Dermis microvascular lymphatic vessel endothelial cell (primary cell): ENCODE data around the gene CBX2. TPM values are rescaled to one million over a fixed set of nuclear protein-coding genes. Genes with fewer than 3 reads are reported as not detected.
"Not testable (repeated sequence)": the region's sequence is repeated elsewhere in the genome, so short reads cannot be mapped to it uniquely, and the experiment has no call there.

Experiments
- DNase-seq, 2 donors: peaks; one replicate each; pipeline versions ENCODE4 v3.0.0 to v3.0.0-alpha.2; 2010; ENCODE audit warnings: low read depth in 2 of 2
- total RNA-seq: library from RNA; depleted of rRNA; stranded (reverse); fragments of >200 nt; gene quantifications from 2 replicates; pipeline ENCODE4 v1.2.1, GENCODE V29; 2014

CBX2 gene
- total RNA-seq, 1 donor from 2014 or later = 5.3 TPM

GRCh38 chr17:79769570-79770506 lies 8.1 kb upstream of the CBX2 start:
- DNase-seq = no peak

DNA sequence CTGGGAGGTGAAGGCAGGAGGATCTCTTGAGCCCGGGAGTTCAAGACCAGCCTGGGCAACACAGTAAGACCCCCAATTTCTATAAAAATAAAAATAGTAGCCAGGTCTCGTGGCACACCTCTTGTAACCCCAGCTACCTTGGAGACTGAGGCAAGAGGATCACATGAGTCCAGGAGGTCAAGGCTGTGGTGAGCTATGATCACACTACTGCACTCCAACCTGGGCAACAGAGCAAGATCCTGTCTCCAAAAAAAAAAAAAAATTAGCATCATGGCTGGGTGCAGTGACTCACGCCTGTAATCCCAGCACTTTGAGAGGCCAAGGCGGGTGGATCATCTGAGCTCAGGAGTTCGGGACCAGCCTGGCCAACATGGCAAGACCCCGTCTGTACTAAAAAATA lies 6.7 kb upstream of the CBX2 start:
- no peak for DNase-seq

DNA sequence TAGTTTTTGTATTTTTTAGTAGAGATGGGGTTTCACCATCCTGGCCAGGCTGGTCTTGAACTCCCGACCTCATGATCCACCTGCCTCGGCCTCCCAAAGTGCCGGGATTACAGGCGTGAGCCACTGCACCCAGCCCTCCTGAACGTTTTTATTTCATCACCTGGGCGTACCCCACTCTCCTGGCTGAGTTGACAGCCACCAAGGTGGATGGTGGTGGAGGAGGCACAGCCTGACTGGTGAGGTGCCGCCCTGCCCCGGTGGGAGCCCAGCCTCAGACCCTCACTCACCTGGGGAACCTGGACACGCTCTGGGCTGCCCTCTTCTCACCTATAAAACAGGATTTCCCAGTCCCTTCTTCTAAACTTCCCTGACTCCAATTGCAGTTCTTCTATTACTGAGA lies 5.2 kb upstream of the CBX2 start:
- not testable (repeated sequence) for DNase-seq

DNA sequence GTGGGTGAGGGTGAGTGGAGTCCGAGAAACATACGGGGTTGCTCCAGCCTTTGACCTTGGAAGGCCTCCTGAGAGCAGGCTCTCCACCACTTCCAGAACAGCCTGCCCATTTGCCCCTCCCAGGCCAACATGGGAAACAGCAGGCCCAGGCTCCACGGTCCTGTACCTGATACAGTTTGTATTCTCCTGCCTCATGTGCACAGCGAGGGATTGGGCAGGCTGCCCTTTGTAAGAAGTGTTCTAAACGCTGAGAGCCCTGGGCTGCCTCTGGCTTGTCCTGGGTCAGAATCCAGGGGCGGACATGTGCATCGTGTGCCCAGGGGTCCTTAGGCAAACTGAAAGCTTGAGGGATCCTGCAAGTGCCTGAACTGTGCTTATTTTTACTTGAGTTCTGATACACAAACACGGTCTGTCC lies 3.4 kb upstream of the CBX2 start:
- no peak for DNase-seq

DNA sequence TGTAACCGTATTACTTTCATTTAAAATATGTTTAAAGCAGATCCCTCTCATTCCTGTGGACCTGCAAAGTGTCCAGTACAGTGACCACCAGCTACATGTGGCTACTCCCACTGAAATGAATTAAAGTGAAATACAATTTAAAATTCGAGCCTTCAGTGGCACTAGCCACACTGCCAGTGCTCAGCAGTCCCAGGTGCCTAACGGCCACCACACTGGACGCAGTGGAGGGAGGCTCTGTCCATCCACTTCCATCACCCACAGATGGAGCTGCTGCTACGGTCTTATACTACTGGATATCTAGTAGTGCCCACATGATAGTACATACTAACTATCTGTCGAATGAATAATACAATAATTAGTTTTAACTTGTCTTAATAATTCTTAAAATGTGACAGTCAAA lies 2.3 kb upstream of the CBX2 start:
- no peak for DNase-seq

DNA sequence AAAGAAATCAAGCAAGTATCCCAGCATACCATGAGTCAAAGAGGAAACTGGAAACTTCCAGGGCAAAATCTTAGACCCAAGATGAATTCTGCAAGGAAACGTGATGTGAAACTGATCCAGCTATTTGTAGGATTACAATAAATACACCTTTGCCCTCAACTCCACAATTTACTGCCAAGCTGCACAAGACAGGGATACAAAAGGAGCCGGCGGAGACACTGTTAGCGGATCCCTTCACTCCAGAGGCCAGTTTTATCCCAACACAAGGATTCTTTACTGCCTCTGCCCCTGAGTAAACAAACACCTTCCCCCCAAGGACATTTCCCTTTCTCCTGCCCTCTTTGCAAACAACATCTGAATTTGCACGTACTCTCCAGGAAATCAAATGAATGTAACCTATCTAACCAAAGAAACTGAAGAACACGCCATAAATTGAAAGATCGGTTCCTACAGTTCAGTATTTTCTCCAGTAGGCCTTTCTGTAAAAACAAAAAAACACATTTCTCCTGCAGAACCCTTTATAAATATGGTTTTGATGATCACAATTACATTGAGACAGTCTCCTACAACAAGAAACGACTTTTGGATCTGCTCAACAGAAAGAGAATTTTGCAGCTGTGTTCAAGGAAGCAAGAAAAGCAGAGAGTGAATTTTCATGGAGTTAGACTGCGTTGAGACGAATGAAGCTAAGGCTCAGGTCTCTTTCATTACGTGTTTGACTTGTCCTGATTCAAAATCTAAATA lies 1.4 kb upstream of the CBX2 start:
- DNase-seq = peak in 1 of 2 donors; percentile 33

GRCh38 chr17:79777120-79777893 lies 641 bp upstream of the CBX2 start:
- peak in 1 of 2 donors; percentile 54 for DNase-seq

DNA sequence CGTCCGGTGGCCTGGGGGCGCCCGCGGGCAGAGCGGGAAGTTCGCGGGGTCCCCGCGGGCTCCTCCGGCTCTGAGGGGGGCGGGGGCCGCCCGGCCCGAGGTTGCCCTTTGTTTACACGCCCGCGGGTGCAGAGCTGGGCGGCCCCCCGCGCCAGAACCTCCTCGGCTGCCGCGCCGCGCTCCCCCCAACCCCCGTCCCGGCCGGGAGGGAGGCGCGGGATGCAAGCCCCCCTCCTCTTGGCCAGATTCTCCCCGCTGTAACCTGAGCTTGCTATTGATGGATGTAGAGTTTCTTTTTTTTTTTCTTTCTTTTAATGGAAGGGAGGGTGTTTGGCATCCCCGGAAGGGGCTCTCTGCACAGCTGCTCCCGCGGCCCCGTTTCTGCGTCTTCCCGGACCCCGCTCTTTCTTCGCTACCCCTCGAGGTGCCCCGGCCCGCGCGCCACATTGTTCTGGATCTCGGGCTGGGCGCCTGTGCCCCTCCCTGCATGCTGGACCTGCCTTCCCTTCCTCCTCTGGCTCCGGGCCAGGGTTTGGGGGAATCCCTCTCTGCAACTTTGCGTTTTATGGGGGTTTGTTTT lies 646 bp downstream of the CBX2 start:
- peak in 1 of 2 donors; percentile 23 for DNase-seq

- no peak for DNase-seq
These were observed 1.2 kb downstream of the CBX2 start for GRCh38 chr17:79779084-79779529.

- no peak for DNase-seq
These were observed 1.9 kb downstream of the CBX2 start for GRCh38 chr17:79779661-79780365.

DNA sequence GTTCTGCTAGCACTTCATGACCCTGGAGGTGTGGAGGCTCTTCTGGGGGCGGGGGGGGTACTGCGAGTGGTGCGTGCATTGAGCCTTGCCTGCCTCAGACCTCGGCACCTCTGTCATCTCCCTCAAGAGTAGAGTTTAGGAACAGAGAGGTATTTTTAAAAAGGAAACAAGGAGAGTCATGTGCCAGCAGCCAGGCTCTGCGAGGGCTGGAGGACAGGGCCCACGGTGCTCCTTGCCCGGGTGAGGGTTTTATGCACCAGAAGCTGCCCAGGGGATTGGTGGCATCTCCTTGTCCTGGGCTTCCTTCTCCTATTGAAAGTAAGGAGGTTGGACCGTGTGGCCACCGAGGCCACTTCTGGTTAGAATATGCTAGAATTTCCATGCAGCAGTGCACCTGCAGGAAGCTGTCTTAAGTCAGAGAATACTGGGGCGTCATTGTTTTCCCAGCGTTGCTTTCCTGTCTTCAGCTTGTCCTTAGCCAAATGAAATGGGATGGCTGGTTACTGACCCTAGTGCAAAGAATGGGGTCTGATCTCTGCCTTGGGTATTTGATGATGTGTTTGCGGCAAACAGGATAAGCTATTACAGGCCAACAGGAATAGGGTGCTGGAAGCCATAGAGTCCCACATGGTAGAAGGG lies 3.2 kb downstream of the CBX2 start:
- no peak for DNase-seq

- no peak for DNase-seq
These were observed 4.0 kb downstream of the CBX2 start for GRCh38 chr17:79781736-79782575.

DNA sequence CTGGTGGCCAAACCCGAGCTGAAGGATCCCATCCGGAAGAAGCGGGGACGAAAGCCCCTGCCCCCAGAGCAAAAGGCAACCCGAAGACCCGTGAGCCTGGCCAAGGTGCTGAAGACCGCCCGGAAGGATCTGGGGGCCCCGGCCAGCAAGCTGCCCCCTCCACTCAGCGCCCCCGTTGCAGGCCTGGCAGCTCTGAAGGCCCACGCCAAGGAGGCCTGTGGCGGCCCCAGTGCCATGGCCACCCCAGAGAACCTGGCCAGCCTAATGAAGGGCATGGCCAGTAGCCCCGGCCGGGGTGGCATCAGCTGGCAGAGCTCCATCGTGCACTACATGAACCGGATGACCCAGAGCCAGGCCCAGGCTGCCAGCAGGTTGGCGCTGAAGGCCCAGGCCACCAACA lies 5.9 kb downstream of the CBX2 start:
- no peak for DNase-seq

DNA sequence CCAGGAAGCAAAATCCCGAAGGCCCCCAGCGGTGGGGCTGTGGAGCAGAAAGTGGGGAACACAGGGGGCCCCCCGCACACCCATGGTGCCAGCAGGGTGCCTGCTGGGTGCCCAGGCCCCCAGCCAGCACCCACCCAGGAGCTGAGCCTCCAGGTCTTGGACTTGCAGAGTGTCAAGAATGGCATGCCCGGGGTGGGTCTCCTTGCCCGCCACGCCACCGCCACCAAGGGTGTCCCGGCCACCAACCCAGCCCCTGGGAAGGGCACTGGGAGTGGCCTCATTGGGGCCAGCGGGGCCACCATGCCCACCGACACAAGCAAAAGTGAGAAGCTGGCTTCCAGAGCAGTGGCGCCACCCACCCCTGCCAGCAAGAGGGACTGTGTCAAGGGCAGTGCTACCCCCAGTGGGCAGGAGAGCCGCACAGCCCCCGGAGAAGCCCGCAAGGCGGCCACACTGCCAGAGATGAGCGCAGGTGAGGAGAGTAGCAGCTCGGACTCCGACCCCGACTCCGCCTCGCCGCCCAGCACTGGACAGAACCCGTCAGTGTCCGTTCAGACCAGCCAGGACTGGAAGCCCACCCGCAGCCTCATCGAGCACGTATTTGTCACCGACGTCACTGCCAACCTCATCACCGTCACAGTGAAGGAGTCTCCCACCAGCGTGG lies 6.5 kb downstream of the CBX2 start:
- DNase-seq = no peak

DNA sequence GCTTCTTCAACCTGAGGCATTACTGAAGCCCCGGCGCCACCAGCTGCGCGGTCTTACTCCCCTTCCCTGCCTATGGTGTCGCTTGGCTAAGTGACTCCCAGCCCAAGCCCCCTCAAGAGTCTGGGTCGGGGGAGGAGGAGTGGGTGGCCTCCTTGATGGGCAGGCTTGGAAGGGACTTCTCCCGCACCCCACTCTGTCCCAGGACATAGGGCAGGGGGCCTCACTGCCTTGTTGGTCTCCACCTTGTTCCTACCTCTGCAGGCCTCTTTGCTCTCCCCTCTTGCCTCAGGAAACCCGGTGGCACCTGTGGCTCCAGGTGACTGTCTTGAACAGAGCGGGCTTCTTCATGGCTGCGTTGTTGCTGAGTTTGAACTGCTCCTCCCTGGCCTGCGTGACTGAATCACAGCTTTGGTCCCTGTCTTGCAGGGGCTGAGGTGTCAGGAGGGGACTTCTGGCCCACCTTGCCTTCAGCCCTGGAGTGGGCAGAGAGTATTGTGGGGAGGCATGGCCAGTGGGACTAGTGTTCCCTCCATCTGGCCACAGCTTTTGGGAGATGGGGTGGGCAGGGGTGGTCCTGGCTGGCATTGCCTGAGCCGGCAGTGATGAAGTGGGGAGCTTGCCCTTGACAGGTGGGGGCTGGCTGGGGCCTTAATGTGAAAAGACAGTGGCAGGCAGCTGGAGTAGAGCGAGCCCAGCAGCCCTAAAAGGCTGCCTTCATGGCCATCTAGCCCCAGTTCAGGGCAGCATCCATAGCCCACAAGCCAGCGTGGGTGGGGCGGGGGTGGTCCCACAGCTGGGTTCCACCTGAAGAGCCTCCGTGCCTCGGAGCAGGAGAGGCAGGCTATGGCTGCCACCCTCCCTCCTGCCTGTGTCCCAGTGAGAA lies 7.3 kb downstream of the CBX2 start:
- DNase-seq = no peak

DNA sequence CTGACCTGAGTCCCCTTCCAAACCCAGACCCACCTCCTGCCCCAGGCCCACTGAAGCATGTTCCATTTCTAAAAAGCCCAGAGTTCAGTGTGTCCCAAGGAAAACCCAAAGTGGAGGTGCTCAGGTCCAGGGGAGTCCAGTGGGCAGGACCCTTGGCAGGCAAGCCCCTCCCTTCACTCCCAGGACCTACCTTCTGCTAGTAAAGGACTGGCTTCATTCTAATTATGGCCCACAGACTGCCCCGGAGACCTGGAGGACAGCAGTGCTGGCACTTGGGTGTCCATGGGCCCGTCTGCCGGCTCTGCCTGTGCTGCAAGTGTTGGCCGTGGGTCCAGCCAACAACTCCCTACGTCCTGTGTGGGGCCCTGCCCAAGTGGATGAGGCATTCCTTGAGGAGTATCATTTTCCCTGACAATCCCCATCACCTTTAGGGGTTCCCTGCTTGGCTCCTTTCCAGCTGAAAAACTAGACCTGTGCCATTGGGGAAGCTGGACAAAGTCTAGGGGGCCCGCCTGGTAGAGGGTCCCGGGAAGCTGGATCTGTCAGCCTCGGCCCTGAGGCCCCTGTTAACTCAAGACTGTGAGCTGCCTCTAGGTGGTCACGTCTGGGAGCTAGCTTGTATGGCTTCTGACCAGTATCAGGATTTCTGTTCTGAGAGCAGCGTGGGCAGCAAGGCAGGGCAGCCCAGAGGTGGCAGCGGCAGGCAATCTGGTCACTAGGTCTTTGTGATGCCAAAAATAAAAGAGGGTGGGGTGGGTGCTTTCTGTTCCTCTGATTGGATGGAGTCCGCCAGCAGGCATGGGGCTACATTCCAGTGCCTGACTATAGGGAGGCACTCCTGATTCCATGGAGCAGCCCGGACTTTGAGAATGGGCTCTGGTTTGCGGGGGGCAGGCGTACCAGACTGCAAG lies 8.2 kb downstream of the CBX2 start:
- DNase-seq = no peak
